H1 (cell line): ENCODE results near the gene PLB1. TPM values are rescaled to one million over a fixed set of nuclear protein-coding genes. Genes with fewer than 3 reads are reported as not detected.
A peak's percentile ranks its signal among the peaks of the same experiment; 100 is the strongest.

ENCODE experiments used
- CTCF ChIA-PET: fragments of 300-600 bp; sonication (Branson Sonifier 250); formaldehyde crosslinking; loops from one replicate; lab custom pipeline; 2021; ENCODE audit not compliant: partially characterized antibody; lab: Charles Lee
- POLR2A ChIA-PET: fragments of 300-600 bp; sonication (Branson Sonifier 250); formaldehyde crosslinking; loops from one replicate; lab custom pipeline; 2021; ENCODE audit warnings: inconsistent platforms; ENCODE audit not compliant: partially characterized antibody; lab: Charles Lee
- DNase-seq, 2 experiments: peaks; one replicate each; pipeline versions ENCODE4 v3.0.0 to v3.0.0-alpha.2; 2010 to 2022; ENCODE audit warnings: low spot score in 2 of 2, low read depth in 1 of 2, mixed read lengths in 1 of 2
- FAIRE-seq: peaks from 2 replicates; lab custom pipeline; 2011; peaks lifted over from hg19 to GRCh38; lab: Jason Lieb, UNC
- H2AFZ ChIP-seq: 2 replicates; pipeline ENCODE4 v1.8.1; 2012; ENCODE audit warnings: low read length, inconsistent platforms
- H2AK5ac ChIP-seq: 2 replicates; pipeline ENCODE4 v1.6.1; 2013; ENCODE audit warnings: low read depth, low read length
- H2BK120ac ChIP-seq: replicated peaks from 2 replicates; pipeline ENCODE3; 2013; ENCODE audit warnings: low read depth, low read length, inconsistent platforms
- H2BK12ac ChIP-seq: 2 replicates; pipeline ENCODE4 v1.6.1; 2013; ENCODE audit warnings: low read depth, low read length
- H2BK15ac ChIP-seq: 2 replicates; pipeline ENCODE4 v1.6.1; 2013; ENCODE audit warnings: low read length
- H2BK20ac ChIP-seq: 2 replicates; pipeline ENCODE4 v1.6.1; 2013; ENCODE audit warnings: low read length
- H2BK5ac ChIP-seq: 2 replicates; pipeline ENCODE4 v1.6.1; 2013; ENCODE audit warnings: low read depth, low read length
- H3K14ac ChIP-seq: 2 replicates; pipeline ENCODE4 v1.6.1; 2013; ENCODE audit warnings: inconsistent platforms; ENCODE audit not compliant: insufficient read length
- H3K18ac ChIP-seq: 2 replicates; pipeline ENCODE4 v1.6.1; 2013; ENCODE audit warnings: low read length; ENCODE audit errors: extremely low read depth
- H3K23ac ChIP-seq: 2 replicates; pipeline ENCODE4 v1.6.1; 2013; ENCODE audit warnings: inconsistent platforms; ENCODE audit not compliant: insufficient read length
- H3K23me2 ChIP-seq: 2 replicates; pipeline ENCODE4 v1.6.1; 2013; ENCODE audit warnings: low read depth, low read length
- H3K27ac ChIP-seq: 2 replicates; pipeline ENCODE4 v1.6.1; 2011; ENCODE audit warnings: low read depth, low read length, inconsistent platforms
- H3K27me3 ChIP-seq, 4 experiments: replicated peaks in 1 of 4; 1 replicate in 1 of 4; 2 replicates in 3 of 4; pipeline versions ENCODE4 v1.6.1 to v1.8.1; 2011 to 2013; ENCODE audit warnings: low read length in 3 of 4, mild to moderate bottlenecking in 3 of 4, inconsistent platforms in 2 of 4, mixed read lengths in 2 of 4, moderate library complexity in 1 of 4; ENCODE audit not compliant: control insufficient read depth in 3 of 4, insufficient read depth in 3 of 4; ENCODE audit errors: extremely low read depth in 1 of 4
- H3K36me3 ChIP-seq, 4 experiments: 2 replicates each; pipeline versions ENCODE4 v1.6.1 to v1.8.1; 2011 to 2013; ENCODE audit warnings: mild to moderate bottlenecking in 4 of 4, low read length in 3 of 4, moderate library complexity in 2 of 4, control low read depth in 1 of 4, inconsistent platforms in 1 of 4; ENCODE audit not compliant: insufficient read depth in 4 of 4, control insufficient read depth in 2 of 4
- H3K4ac ChIP-seq: replicated peaks from 2 replicates; pipeline ENCODE3; 2013; ENCODE audit warnings: low read length, low read depth, mixed read lengths, inconsistent platforms; ENCODE audit not compliant: insufficient read length
- H3K4me1 ChIP-seq, 4 experiments: replicated peaks in 1 of 4; 1 replicate in 1 of 4; 2 replicates in 3 of 4; pipeline versions ENCODE4 v1.6.1 to v1.8.1; 2011 to 2013; ENCODE audit warnings: low read length in 3 of 4, inconsistent platforms in 2 of 4, mixed read lengths in 1 of 4; ENCODE audit not compliant: insufficient read depth in 4 of 4, control insufficient read depth in 3 of 4
- H3K4me2 ChIP-seq, 2 experiments: 2 replicates each; pipeline versions ENCODE4 v1.6.1 to v1.8.1; 2011 to 2013; ENCODE audit warnings: low read depth in 2 of 2, low read length in 2 of 2, control low read depth in 1 of 2, inconsistent platforms in 1 of 2, mild to moderate bottlenecking in 1 of 2; ENCODE audit not compliant: insufficient read depth in 1 of 2
- H3K4me3 ChIP-seq, 4 experiments: fragments of 200-600, 300-600 bp in 1 of 4; sonication (generic), shearing (Covaris generic), sonication (Bioruptor Twin) in 1 of 4; 2 replicates each; pipeline versions ENCODE4 v1.5.1 to v1.8.1; 2011 to 2016; ENCODE audit warnings: low read length in 4 of 4, low read depth in 3 of 4, control low read depth in 2 of 4, inconsistent platforms in 2 of 4, mild to moderate bottlenecking in 2 of 4, mixed read lengths in 1 of 4, moderate library complexity in 1 of 4; ENCODE audit not compliant: insufficient read depth in 2 of 4; ENCODE audit errors: extremely low read depth in 1 of 4
- H3K56ac ChIP-seq: replicated peaks from 2 replicates; pipeline ENCODE3; 2013; ENCODE audit warnings: low read depth, mild to moderate bottlenecking, mixed read lengths, low read length, inconsistent platforms; ENCODE audit not compliant: insufficient read length
- H3K79me1 ChIP-seq: 2 replicates; pipeline ENCODE4 v1.6.1; 2013; ENCODE audit warnings: low read depth, low read length, control low read depth
- H3K79me2 ChIP-seq, 2 experiments: 2 replicates each; pipeline versions ENCODE4 v1.6.1 to v1.8.1; 2012 to 2013; ENCODE audit warnings: low read length in 2 of 2, mild to moderate bottlenecking in 2 of 2, inconsistent platforms in 1 of 2; ENCODE audit not compliant: insufficient read depth in 2 of 2, control insufficient read depth in 1 of 2
- H3K9ac ChIP-seq, 4 experiments: replicated peaks in 1 of 4; 1 replicate in 1 of 4; 2 replicates in 3 of 4; pipeline versions ENCODE4 v1.6.1 to v1.8.1; 2011 to 2013; ENCODE audit warnings: low read depth in 3 of 4, low read length in 3 of 4, control low read depth in 2 of 4, mild to moderate bottlenecking in 2 of 4, moderate library complexity in 2 of 4, inconsistent platforms in 1 of 4; ENCODE audit errors: extremely low read depth in 1 of 4
- H3K9me3 ChIP-seq, 2 experiments: 2 replicates each; pipeline versions ENCODE4 v1.6.1 to v1.8.1; 2012 to 2013; ENCODE audit warnings: mild to moderate bottlenecking in 2 of 2, moderate library complexity in 2 of 2, control low read depth in 1 of 2, inconsistent platforms in 1 of 2, low read depth in 1 of 2, low read length in 1 of 2, mixed read lengths in 1 of 2; ENCODE audit not compliant: insufficient read depth in 2 of 2
- H4K20me1 ChIP-seq, 2 experiments: replicated peaks in 1 of 2; 2 replicates each; pipeline versions ENCODE3 to v1.8.1; 2011 to 2013; ENCODE audit warnings: inconsistent platforms in 2 of 2, low read length in 2 of 2, mild to moderate bottlenecking in 1 of 2; ENCODE audit not compliant: insufficient read depth in 2 of 2, control insufficient read depth in 1 of 2
- H4K5ac ChIP-seq: 2 replicates; pipeline ENCODE4 v1.6.1; 2013; ENCODE audit warnings: low read length, low read depth, mixed read lengths, inconsistent platforms; ENCODE audit not compliant: insufficient read length
- H4K8ac ChIP-seq: 2 replicates; pipeline ENCODE4 v1.8.0; 2013; ENCODE audit warnings: mild to moderate bottlenecking, moderate library complexity, low read length, inconsistent platforms; ENCODE audit not compliant: insufficient read depth; ENCODE audit errors: extremely low read depth
- H4K91ac ChIP-seq: replicated peaks from 2 replicates; pipeline ENCODE3; 2013; ENCODE audit warnings: low read length, mixed read lengths, inconsistent platforms; ENCODE audit not compliant: insufficient read length
- CREB1 ChIP-seq: IDR thresholded peaks from 2 replicates; pipeline ENCODE4 v1.6.1; 2012; ENCODE audit warnings: inconsistent platforms
- PHF8 ChIP-seq: fragments of 200-600 bp; sonication (generic); conservative IDR thresholded peaks from 2 replicates; pipeline ENCODE4 v1.7.1; 2012; ENCODE audit warnings: low read depth, mild to moderate bottlenecking, inconsistent platforms, low read length, moderate library complexity
- WGBS, 2 experiments: shearing (Covaris generic) in 1 of 2; methylation state at CpG; one replicate each; pipeline versions ENCODE4 v1.1.6 to v1.1.7; 2013 to 2015; ENCODE audit warnings: low lambda C conversion rate in 2 of 2, mixed read lengths in 2 of 2, inconsistent platforms in 1 of 2, low coverage in 1 of 2, missing lambda C conversion rate in 1 of 2; ENCODE audit not compliant: insufficient replicate concordance in 2 of 2, insufficient coverage in 1 of 2, insufficient read length in 1 of 2; ENCODE audit errors: extremely low coverage in 1 of 2, missing lambda C conversion rate in 1 of 2; 5-methylcytosine and 5-hydroxymethylcytosine counted together
- polyA plus RNA-seq, 7 experiments: library from polyadenylated mRNA; depleted of rRNA in 3 of 7; stranded (reverse) in 5 of 7; unstranded in 2 of 7; fragments of >200 nt in 5 of 7; fragments of 200-250 nt in 2 of 7; gene quantifications; 1 replicate in 5 of 7; 2 replicates in 1 of 7; 4 replicates in 1 of 7; pipeline versions ENCODE4 v1.2.1 to v1.2.3, GENCODE V29; 2011 to 2013; ENCODE audit warnings: missing spikeins in 2 of 7, mixed read lengths in 2 of 7
- total RNA-seq: library from RNA; stranded (reverse); fragmentation: NEBNext Ultra II Directional; extraction: Animal tissue kit (Norgen Biotek cat#: 25700); gene quantifications from 2 replicates; pipeline ENCODE4 v1.2.1, GENCODE V29; 2021

Gene PLB1
- total and polyA plus RNA-seq, 2 of the 8 experiments (the other 6 are each of a cell fraction or from before 2014, with no cell fraction given), result 0.20 to 0.36 TPM

DNA sequence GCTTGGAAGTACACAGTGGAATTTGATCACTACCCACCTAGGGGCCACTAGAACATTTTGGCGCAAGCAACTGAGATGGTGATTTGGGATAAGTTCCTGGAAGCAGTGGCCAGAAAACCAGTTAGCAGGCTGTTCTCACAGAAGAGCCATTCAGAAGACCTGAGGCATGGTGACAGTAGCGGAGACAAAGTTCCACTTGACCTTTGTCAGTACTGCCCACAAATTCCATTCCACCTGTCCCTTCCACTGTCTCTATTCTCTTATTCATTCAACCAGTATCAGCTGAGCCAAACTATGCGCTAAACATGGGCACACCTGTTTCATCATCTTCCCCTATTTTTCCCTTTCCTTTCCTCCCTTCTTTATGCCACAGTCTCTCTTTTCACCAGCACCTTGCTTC, 196.6 kb downstream of the PLB1 start:
- Histone ChIP-seq H3K14ac (no peak overlapping the region), H3K9me3 (no peaks in the 10 kb centered on the region), H2BK120ac (no peak overlapping the region), H2BK12ac (no peak overlapping the region), H2BK20ac (no peak overlapping the region), H3K18ac (no peak overlapping the region), H2BK15ac (no peak overlapping the region), H3K23ac (no peak overlapping the region), H2AK5ac (no peak overlapping the region), H3K4me1 (peaks cover 0 to 5% (median 2%) of the 10 kb centered on the region in 4 experiments; a peak in 2 of 7 replicates), H3K79me2 (no peaks in the 10 kb centered on the region), H4K20me1 (no peaks in the 10 kb centered on the region), H2AFZ (peak overlapping the region; percentile 66; the same call in 1 of the 2 replicates), H3K56ac (no peak overlapping the region), H4K91ac (no peak overlapping the region), H2BK5ac (no peak overlapping the region), H4K5ac (no peak overlapping the region), H3K9ac (no peak overlapping the region), H3K23me2 (no peaks in the 10 kb centered on the region), H3K27ac (no peak overlapping the region), H3K4ac (no peak overlapping the region), H3K36me3 (no peaks in the 10 kb centered on the region), H4K8ac (no peak overlapping the region), H3K27me3 (no peaks in the 10 kb centered on the region), H3K79me1 (no peaks in the 10 kb centered on the region), H3K4me2 (no peak overlapping the region), H3K4me3 (no peak overlapping the region)
- ChIA-PET POLR2A (no interaction called here), CTCF (interaction anchor here (0.7 to 1.1 kb wide), 3 partner anchors 10 to 72 kb away, joined by 3 to 4 read pairs (median 3); no protein-coding TSS in a partner anchor)
- FAIRE-seq (no peak), DNase-seq (no peak)
- TF ChIP-seq CREB1 (no peak), PHF8 (no peak)
- WGBS, 2 experiments, result 95% methylated on average over 3 of the region's 3 CpGs; no CpG with 5 or more reads in 1 of the 2 experiments
